ENCODE results near the gene CLIP1. TPM values are rescaled to one million over a fixed set of nuclear protein-coding genes. Genes with fewer than 3 reads are reported as not detected.
A peak's percentile ranks its signal among the peaks of the same experiment; 100 is the strongest.

Gene CLIP1
- total and polyA plus RNA-seq, 2 of the 13 experiments (the other 11 are each of a cell fraction or from before 2014, with no cell fraction given) = 28.9 to 43.7 TPM

DNA sequence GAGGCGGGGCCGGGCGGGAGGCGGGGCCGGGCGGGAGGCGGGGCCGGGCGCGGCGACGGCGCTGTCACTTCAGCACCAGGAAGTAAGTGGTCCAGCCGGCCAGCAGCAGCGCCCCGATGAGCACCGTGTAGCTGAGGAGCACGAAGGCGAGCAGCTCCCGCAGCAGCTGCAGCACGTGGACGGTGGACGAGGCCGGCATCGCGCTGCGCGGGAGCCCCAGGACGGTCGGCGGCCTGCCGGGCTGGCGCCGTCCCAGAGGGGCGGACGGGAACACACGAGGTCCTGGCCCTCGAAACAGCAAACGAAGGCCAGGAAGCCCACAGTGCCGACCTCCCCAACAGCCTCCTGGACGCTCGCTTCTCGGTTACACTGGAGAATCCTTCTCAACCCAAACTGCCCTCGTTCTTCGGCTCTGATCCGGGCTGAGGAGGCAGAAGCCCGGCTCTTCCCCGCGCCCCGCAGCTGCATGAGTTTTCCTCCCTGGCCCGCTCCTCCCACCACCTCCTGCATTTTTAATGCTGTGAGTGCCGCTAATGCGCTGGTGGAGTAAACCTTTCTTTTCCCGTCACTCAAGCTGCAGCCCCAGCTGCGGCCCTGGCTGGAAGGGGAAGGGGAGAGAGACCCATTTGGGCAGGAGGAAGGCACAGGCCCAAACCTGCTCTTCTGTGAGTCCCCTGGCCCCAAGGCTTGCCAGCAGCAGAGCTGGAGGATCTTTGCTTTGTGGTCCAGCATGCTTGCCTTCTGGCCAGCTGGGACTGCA is 195.9 kb downstream of the CLIP1 start (continued):
- TF ChIP-seq LBX2 (CRISPR knock-in tag; IDR thresholded peaks at IDR 0.05; ENCODE audit: borderline replicate concordance) (peak; percentile 95; the same call in 1 of the 2 replicates), ZBTB10 (CRISPR knock-in tag; IDR thresholded peaks at IDR 0.05; ENCODE audit: borderline replicate concordance) (peak; percentile 37; the same call in 1 of the 2 replicates), NFRKB (IDR thresholded peaks at IDR 0.05) (no peak), RFXAP (CRISPR knock-in tag; IDR thresholded peaks at IDR 0.05; ENCODE audit: borderline replicate concordance) (no peak; the same call in none of the 2 replicates), FOSL1 (CRISPR knock-in tag; IDR thresholded peaks at IDR 0.05; ENCODE audit: borderline replicate concordance) (peak; percentile 38; the same call in 1 of the 2 replicates), ISX (CRISPR knock-in tag; conservative IDR thresholded peaks at IDR 0.05) (peak; percentile 87; the same call in 1 of the 2 replicates), U2AF2 (IDR thresholded peaks at IDR 0.05; ENCODE audit: low read depth, low read length) (no peak), ARHGAP35 (CRISPR knock-in tag; IDR thresholded peaks at IDR 0.05; ENCODE audit: borderline replicate concordance) (0 out of 2 replicates have a peak, but pooled peaks have one; percentile 44), MYC (CRISPR knock-in tag; IDR thresholded peaks at IDR 0.05; ENCODE audit: borderline replicate concordance) (peak; percentile 84), ZNF296 (CRISPR knock-in tag; conservative IDR thresholded peaks at IDR 0.05) (peak; percentile 74; the same call in 1 of the 2 replicates), ZMAT3 (CRISPR knock-in tag; conservative IDR thresholded peaks at IDR 0.05) (peak; percentile 98), RBAK (CRISPR knock-in tag; IDR thresholded peaks at IDR 0.05) (no peak), MIER3 (CRISPR knock-in tag; IDR thresholded peaks at IDR 0.05; ENCODE audit: borderline replicate concordance) (no peak), HMGXB4 (CRISPR knock-in tag; IDR thresholded peaks at IDR 0.05; ENCODE audit: borderline replicate concordance in 1 of 2, low read depth in 1 of 2) (0 out of 4 replicates have a peak, but pooled peaks of 1 of the 2 experiments have one; percentile 8), ARID4A (CRISPR knock-in tag; IDR thresholded peaks at IDR 0.05; ENCODE audit: borderline replicate concordance) (peak; percentile 85), IKZF5 (CRISPR knock-in tag; IDR thresholded peaks at IDR 0.05) (no peak; the same call in 1 of the 2 replicates), SETDB1 (CRISPR knock-in tag; IDR thresholded peaks at IDR 0.05; ENCODE audit: borderline replicate concordance) (no peak), MIXL1 (CRISPR knock-in tag; IDR thresholded peaks at IDR 0.05) (peak; percentile 57; the same call in 1 of the 2 replicates)
